Activated CD8-positive, alpha-beta memory T cell treated with anti-CD3 and anti-CD28 coated beads, Interleukin-2, amount 10 ng/mL, durations not matched to agents 7 days and 5 days (primary cell): ENCODE measurements around the gene PTPRD. TPM values are rescaled to one million over a fixed set of nuclear protein-coding genes. Genes with fewer than 3 reads are reported as not detected.

Experiments
- ATAC-seq: fragments of 150-1000 bp; cut with Tn5 transposase; one replicate; pipeline ENCODE4 v1.10.0; 2021; ENCODE audit warnings: moderate library complexity
- CTCF ChIA-PET: fragments of 350-600 bp; sonication (Branson Sonifier 250); formaldehyde crosslinking; loops from one replicate; lab custom pipeline; 2021; ENCODE audit warnings: antibody characterized with exemption; lab: Charles Lee
- DNase-seq: peaks from one replicate; pipeline ENCODE4 v3.0.0-alpha.2; 2020
- H3K27ac Mint-ChIP-seq: one replicate; pipeline ENCODE4 v1.8.0; 2021; ENCODE audit warnings: mild to moderate bottlenecking, mixed read lengths
- H3K27me3 Mint-ChIP-seq: one replicate; pipeline ENCODE4 v1.8.0; 2021; ENCODE audit warnings: mixed read lengths
- H3K36me3 Mint-ChIP-seq: one replicate; pipeline ENCODE4 v1.8.0; 2021; ENCODE audit warnings: mild to moderate bottlenecking, mixed read lengths
- H3K4me1 Mint-ChIP-seq: one replicate; pipeline ENCODE4 v1.8.0; 2021; ENCODE audit warnings: mixed read lengths
- H3K4me3 Mint-ChIP-seq: one replicate; pipeline ENCODE4 v1.8.0; 2021; ENCODE audit warnings: mild to moderate bottlenecking, moderate library complexity, mixed read lengths
- H3K9me3 Mint-ChIP-seq: one replicate; pipeline ENCODE4 v1.8.0; 2022; ENCODE audit warnings: low read depth, mixed read lengths
- total RNA-seq, 2 experiments: library from RNA; stranded (reverse); gene quantifications; one replicate each; pipeline ENCODE4 v1.2.3, GENCODE V29; 2021

Gene PTPRD
- total RNA-seq, 2 experiments from 2014 or later, result 0.07 TPM; not detected in 1

DNA sequence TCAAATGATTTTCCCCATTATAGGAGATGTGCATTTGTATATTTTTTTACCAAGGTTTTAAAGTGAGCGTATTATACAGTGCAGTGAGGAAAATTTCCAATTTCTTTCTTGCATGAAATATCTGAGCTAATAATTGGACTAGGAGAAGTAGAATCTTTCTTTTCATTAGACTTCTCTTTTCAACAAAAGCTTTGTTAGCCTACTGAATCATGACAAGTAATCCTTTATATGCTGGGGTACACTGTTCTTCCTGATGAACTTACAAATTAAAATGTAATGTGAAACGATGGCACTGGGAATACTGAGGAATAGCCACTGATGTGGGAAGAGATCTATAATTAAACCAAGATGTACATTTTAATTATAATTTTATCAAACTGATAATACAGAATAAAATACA lies 829.6 kb downstream of the PTPRD start:
- ATAC-seq, result no peak
- DNase-seq, result no peak
- Mint-ChIP-seq H3K27me3 (no peaks in the 10 kb centered on the region), H3K4me1 (no peaks in the 10 kb centered on the region), H3K9me3 (peaks cover 3% of the 10 kb centered on the region), H3K36me3 (no peaks in the 10 kb centered on the region), H3K4me3 (no peak overlapping the region), H3K27ac (no peak overlapping the region)
- CTCF ChIA-PET, result no interaction called here

DNA sequence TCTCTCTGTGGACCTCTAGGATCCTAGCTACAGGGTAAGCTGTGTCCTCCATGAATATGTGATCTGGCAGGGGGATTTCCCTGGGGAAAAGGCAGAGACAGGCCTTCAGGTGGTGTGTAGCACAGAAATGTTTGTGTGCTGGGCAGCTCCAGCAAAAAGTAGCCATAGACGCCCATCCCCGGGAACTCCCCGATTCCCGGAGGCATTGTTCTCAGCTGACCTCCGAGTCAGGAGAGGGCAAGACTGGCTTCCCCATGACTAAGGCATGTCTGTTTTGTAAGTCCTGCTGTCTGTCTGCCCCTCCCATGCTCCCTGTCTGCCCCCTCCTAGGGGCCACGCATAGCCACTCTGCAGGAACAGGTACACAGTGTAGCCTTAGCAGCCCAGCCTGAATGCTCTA lies 834.5 kb downstream of the PTPRD start:
- H3K27ac Mint-ChIP-seq, result no peak overlapping the region
- CTCF ChIA-PET, result no interaction called here
- no peak overlapping the region for H3K4me3 Mint-ChIP-seq
- DNase-seq (no peak), ATAC-seq (no peak)
- peaks cover 3% of the 10 kb centered on the region for H3K9me3 Mint-ChIP-seq
- no peaks in the 10 kb centered on the region for H3K27me3 Mint-ChIP-seq
- H3K36me3 Mint-ChIP-seq, result no peaks in the 10 kb centered on the region
- H3K4me1 Mint-ChIP-seq, result no peaks in the 10 kb centered on the region

DNA sequence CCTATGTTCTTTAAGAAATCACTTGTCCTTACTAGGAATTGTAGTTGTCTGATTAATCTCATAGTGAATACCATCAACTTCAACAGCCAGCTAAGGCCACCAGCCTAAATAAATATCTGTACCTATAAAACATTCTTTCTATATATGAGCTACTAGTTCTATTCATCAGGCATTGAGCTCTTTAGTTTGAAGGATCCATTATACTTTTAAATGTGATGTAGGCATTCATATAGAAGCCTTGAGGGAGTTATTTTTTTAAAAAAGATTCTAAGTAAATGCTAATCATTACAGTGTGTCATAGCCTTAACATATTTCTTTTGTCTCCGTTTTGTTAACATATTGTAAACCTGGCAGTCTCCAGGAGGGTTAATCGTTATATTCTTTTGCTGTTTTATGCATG lies 838.3 kb downstream of the PTPRD start:
- CTCF ChIA-PET, result no interaction called here
- ATAC-seq, result no peak
- H3K9me3 Mint-ChIP-seq, result peaks cover 2% of the 10 kb centered on the region
- no peaks in the 10 kb centered on the region for H3K4me1 Mint-ChIP-seq
- no peak overlapping the region for H3K4me3 Mint-ChIP-seq
- no peak overlapping the region for H3K27ac Mint-ChIP-seq
- H3K27me3 Mint-ChIP-seq, result no peaks in the 10 kb centered on the region
- H3K36me3 Mint-ChIP-seq, result no peaks in the 10 kb centered on the region
- no peak for DNase-seq

DNA sequence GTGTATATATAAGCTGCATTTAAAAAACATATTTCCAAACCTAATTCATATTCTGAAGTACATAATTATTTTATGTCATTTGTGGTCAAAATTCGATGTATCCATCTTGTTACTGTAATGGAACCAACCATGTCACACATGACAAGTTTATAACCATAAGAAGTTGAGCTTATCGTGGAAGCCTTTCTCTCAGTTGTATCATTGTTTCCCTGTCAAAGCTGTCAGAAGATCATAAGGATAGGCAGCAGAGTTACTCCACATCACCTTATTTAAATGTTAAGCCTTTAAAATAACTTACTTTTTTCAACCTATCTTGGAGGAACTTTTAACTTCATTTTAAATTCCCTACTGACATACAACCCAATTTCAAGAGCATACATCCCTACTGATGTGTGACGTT lies 841.5 kb downstream of the PTPRD start:
- Mint-ChIP-seq H3K4me1 (no peaks in the 10 kb centered on the region), H3K36me3 (no peaks in the 10 kb centered on the region), H3K27me3 (no peaks in the 10 kb centered on the region), H3K4me3 (no peak overlapping the region), H3K9me3 (peaks cover 2% of the 10 kb centered on the region), H3K27ac (no peak overlapping the region)
- no peak for ATAC-seq
- DNase-seq, result no peak
- CTCF ChIA-PET, result no interaction called here

GRCh38 chr9:9764821-9765220 lies 848.0 kb downstream of the PTPRD start:
- no peaks in the 10 kb centered on the region for H3K27me3 Mint-ChIP-seq
- CTCF ChIA-PET, result no interaction called here
- ATAC-seq (no peak), DNase-seq (no peak)
- H3K36me3 Mint-ChIP-seq, result no peaks in the 10 kb centered on the region
- H3K27ac Mint-ChIP-seq, result no peak overlapping the region
- H3K4me3 Mint-ChIP-seq, result no peak overlapping the region
- H3K4me1 Mint-ChIP-seq, result no peaks in the 10 kb centered on the region
- peaks cover 7% of the 10 kb centered on the region for H3K9me3 Mint-ChIP-seq

DNA sequence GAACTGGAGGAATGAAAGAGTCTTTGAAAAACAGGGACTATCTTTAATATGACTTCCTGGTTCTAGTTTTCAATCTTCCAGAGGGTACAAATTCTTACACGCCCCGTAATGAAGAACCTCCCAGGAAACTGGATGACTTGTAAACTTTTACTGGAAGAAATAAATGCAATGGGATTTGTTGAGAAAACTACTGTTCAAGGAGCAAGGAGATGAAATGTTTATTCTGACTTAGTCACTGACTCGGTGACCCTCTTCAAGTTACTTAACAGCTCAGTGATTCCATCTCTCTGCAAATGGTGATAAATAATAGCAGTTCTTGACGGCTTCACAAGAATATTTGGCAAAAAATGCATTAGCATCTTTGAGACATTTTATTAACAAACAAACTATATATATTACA lies 858.6 kb downstream of the PTPRD start:
- H3K27ac Mint-ChIP-seq, result no peak overlapping the region
- ATAC-seq (no peak), DNase-seq (no peak)
- H3K4me3 Mint-ChIP-seq, result no peak overlapping the region
- CTCF ChIA-PET, result no interaction called here
- no peaks in the 10 kb centered on the region for H3K27me3 Mint-ChIP-seq
- H3K36me3 Mint-ChIP-seq, result no peaks in the 10 kb centered on the region
- H3K9me3 Mint-ChIP-seq, result peaks cover 2% of the 10 kb centered on the region
- no peaks in the 10 kb centered on the region for H3K4me1 Mint-ChIP-seq

DNA sequence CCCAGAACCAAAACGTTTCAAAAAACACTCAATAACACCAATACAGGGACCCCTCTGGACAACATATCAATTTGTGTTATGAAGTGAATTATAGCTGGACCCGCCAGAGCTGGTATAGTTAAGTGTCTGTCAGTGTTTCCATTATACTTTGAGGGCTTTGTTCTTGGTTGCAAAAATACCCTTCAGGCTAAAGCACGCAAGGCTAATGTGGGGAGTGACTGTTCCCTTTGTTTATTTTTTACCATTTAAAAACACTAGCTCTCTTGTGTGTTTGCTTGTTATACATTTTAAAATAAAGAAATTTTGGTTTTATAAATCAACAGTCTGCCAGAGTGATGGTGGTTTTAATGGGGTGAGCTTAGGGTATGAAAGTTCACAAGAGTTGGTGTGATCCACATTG lies 859.5 kb downstream of the PTPRD start:
- CTCF ChIA-PET, result no interaction called here
- DNase-seq (no peak), ATAC-seq (no peak)
- no peaks in the 10 kb centered on the region for H3K4me1 Mint-ChIP-seq
- H3K36me3 Mint-ChIP-seq, result no peaks in the 10 kb centered on the region
- H3K27me3 Mint-ChIP-seq, result no peaks in the 10 kb centered on the region
- H3K9me3 Mint-ChIP-seq, result peaks cover 2% of the 10 kb centered on the region
- no peak overlapping the region for H3K27ac Mint-ChIP-seq
- no peak overlapping the region for H3K4me3 Mint-ChIP-seq

- CTCF ChIA-PET, result no interaction called here
- H3K4me1 Mint-ChIP-seq, result no peaks in the 10 kb centered on the region
- ATAC-seq (no peak), DNase-seq (no peak)
- no peaks in the 10 kb centered on the region for H3K27me3 Mint-ChIP-seq
- H3K4me3 Mint-ChIP-seq, result no peak overlapping the region
- no peak overlapping the region for H3K27ac Mint-ChIP-seq
- peaks cover 2% of the 10 kb centered on the region for H3K9me3 Mint-ChIP-seq
- no peaks in the 10 kb centered on the region for H3K36me3 Mint-ChIP-seq
Observed at GRCh38 chr9:9752722-9753121, 860.1 kb downstream of the PTPRD start.

GRCh38 chr9:9751996-9752395 lies 860.8 kb downstream of the PTPRD start:
- Mint-ChIP-seq H3K9me3 (peaks cover 2% of the 10 kb centered on the region), H3K4me3 (no peak overlapping the region), H3K27me3 (no peaks in the 10 kb centered on the region), H3K4me1 (no peaks in the 10 kb centered on the region), H3K27ac (no peak overlapping the region), H3K36me3 (no peaks in the 10 kb centered on the region)
- CTCF ChIA-PET, result no interaction called here
- no peak for ATAC-seq
- no peak for DNase-seq

- Mint-ChIP-seq H3K27ac (no peak overlapping the region), H3K9me3 (no peaks in the 10 kb centered on the region), H3K27me3 (no peaks in the 10 kb centered on the region), H3K36me3 (no peaks in the 10 kb centered on the region), H3K4me3 (no peak overlapping the region), H3K4me1 (no peaks in the 10 kb centered on the region)
- CTCF ChIA-PET, result no interaction called here
- DNase-seq (no peak), ATAC-seq (no peak)
Observed at GRCh38 chr9:9750719-9751118, 862.1 kb downstream of the PTPRD start.

DNA sequence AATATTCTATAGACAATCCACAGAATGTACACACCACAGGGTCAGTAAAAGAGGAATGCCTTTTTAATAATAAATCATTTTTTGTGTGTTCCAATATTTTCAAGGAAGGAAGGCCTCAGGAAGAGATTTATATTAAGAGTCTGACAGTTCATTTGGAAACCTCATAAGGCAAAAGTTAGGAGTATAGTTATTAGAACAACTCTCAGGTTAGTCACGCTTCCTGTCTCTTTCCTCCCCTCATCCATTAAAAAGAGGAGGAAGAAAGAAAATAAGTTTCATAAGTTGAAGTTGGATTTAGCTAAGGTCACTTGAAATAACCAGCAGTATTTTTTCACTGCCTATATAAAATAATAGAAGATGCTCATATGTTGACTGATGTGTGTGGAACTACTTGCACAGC lies 863.2 kb downstream of the PTPRD start:
- H3K36me3 Mint-ChIP-seq, result no peaks in the 10 kb centered on the region
- no peaks in the 10 kb centered on the region for H3K9me3 Mint-ChIP-seq
- no peaks in the 10 kb centered on the region for H3K4me1 Mint-ChIP-seq
- CTCF ChIA-PET, result no interaction called here
- ATAC-seq (no peak), DNase-seq (no peak)
- no peaks in the 10 kb centered on the region for H3K27me3 Mint-ChIP-seq
- H3K27ac Mint-ChIP-seq, result no peak overlapping the region
- H3K4me3 Mint-ChIP-seq, result no peak overlapping the region

- no peaks in the 10 kb centered on the region for H3K9me3 Mint-ChIP-seq
- DNase-seq (no peak), ATAC-seq (no peak)
- H3K4me1 Mint-ChIP-seq, result no peaks in the 10 kb centered on the region
- H3K4me3 Mint-ChIP-seq, result no peak overlapping the region
- CTCF ChIA-PET, result no interaction called here
- no peaks in the 10 kb centered on the region for H3K36me3 Mint-ChIP-seq
- H3K27me3 Mint-ChIP-seq, result no peaks in the 10 kb centered on the region
- H3K27ac Mint-ChIP-seq, result no peak overlapping the region
Observed at GRCh38 chr9:9747787-9748186, 865.0 kb downstream of the PTPRD start.

DNA sequence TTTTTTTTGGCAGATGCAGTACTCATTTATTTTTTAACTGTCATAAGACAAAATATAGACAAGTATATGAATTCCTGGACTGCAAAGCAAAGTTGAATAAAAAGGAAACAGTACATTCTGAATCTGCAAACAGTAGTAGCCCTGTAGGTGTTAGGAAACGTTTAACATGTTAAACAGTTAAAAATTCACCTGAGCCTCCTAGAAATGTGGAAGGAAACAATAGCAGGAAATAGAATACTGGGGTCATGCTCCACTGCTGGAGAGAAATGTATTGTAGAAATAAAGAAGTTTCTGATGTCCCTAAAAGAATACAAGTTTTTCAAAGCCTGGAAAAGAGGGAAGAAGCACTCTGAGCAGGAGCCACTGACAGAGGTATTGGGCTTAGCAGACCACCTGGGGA lies 866.0 kb downstream of the PTPRD start:
- Mint-ChIP-seq H3K36me3 (no peaks in the 10 kb centered on the region), H3K4me3 (no peak overlapping the region), H3K27ac (no peak overlapping the region), H3K27me3 (no peaks in the 10 kb centered on the region), H3K4me1 (no peaks in the 10 kb centered on the region), H3K9me3 (peaks cover 3% of the 10 kb centered on the region)
- CTCF ChIA-PET, result no interaction called here
- DNase-seq (no peak), ATAC-seq (no peak)

DNA sequence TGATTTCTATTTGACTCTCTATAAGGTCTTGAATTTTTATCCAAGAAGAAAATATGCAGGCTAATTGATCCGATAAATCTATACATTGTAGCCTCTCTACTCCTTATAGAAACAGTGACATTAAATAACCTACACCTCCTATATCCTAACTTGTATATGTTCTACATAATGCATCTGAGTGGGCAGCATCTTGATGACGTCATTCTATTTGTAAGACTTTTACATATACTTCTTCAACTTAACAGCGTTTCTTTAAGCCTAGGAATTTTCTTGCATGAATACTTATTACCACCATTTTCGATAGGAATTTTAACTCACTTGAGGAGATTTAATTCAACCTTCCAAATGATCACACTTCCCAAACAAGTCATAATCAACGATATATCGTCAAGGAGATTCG lies 869.0 kb downstream of the PTPRD start:
- no peak for ATAC-seq
- Mint-ChIP-seq H3K9me3 (peaks cover 11% of the 10 kb centered on the region), H3K27me3 (no peaks in the 10 kb centered on the region), H3K4me3 (no peak overlapping the region), H3K27ac (no peak overlapping the region), H3K4me1 (no peaks in the 10 kb centered on the region), H3K36me3 (no peaks in the 10 kb centered on the region)
- no peak for DNase-seq
- CTCF ChIA-PET, result no interaction called here

DNA sequence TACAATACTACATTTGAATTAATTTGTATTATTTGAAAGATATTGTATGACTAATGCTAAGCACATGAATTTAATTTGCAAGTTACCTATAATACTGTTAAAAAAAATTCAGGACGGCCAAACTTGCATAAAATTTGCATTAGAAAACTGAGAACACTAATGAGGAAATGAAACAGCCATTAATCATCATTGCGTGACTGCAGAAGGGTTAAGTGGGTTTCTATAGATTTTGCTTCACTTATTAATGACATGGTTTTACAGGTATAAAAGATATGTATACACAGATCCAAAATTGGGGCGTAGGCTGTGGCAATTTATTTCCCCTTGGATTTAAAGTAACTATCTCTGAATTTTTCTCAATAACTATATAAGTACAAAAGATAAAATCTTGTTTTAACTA lies 882.6 kb downstream of the PTPRD start:
- DNase-seq (no peak), ATAC-seq (no peak)
- H3K27ac Mint-ChIP-seq, result no peak overlapping the region
- no peaks in the 10 kb centered on the region for H3K4me1 Mint-ChIP-seq
- no peaks in the 10 kb centered on the region for H3K36me3 Mint-ChIP-seq
- CTCF ChIA-PET, result no interaction called here
- H3K4me3 Mint-ChIP-seq, result no peak overlapping the region
- H3K9me3 Mint-ChIP-seq, result peaks cover 10% of the 10 kb centered on the region
- no peaks in the 10 kb centered on the region for H3K27me3 Mint-ChIP-seq
